Natural killer cell (primary cell): ENCODE results near the gene SLC5A2. TPM values are rescaled to one million over a fixed set of nuclear protein-coding genes. Genes with fewer than 3 reads are reported as not detected.

ENCODE experiments used
- ATAC-seq, 3 donors: fragments of 150-1000 bp in 2 of 3; fragments of 200-7000 bp in 1 of 3; cut with Tn5 transposase; 1 replicate in 1 of 3; 2 replicates in 2 of 3; pipeline ENCODE4 v1.10.0; 2021; ENCODE audit warnings: mild to moderate bottlenecking in 2 of 3, moderate library complexity in 2 of 3
- DNase-seq, 2 donors: peaks; one replicate each; pipeline versions ENCODE4 v3.0.0 to v3.0.0-alpha.2; 2013 to 2021; ENCODE audit warnings: mixed read lengths in 1 of 2
- H3K27ac ChIP-seq: one replicate; pipeline ENCODE4 v1.5.1; 2013; ENCODE audit warnings: mild to moderate bottlenecking, low read length
- H3K27me3 ChIP-seq: one replicate; pipeline ENCODE4 v1.6.1; 2013; ENCODE audit warnings: low read length; ENCODE audit not compliant: control insufficient read depth, insufficient read depth
- H3K36me3 ChIP-seq: one replicate; pipeline ENCODE4 v1.6.1; 2013; ENCODE audit warnings: low read length; ENCODE audit not compliant: control insufficient read depth, insufficient read depth
- H3K4me1 ChIP-seq: one replicate; pipeline ENCODE4 v1.6.1; 2013; ENCODE audit warnings: low read length; ENCODE audit not compliant: control insufficient read depth, insufficient read depth
- H3K4me3 ChIP-seq: one replicate; pipeline ENCODE4 v1.5.1; 2013; ENCODE audit warnings: low read length
- H3K9me3 ChIP-seq: one replicate; pipeline ENCODE4 v1.6.1; 2013; ENCODE audit warnings: low read length; ENCODE audit not compliant: control insufficient read depth, insufficient read depth
- H3K27ac Mint-ChIP-seq, 2 donors: one replicate each; pipeline ENCODE4 v1.8.0; 2022; ENCODE audit warnings: mild to moderate bottlenecking in 2 of 2, mixed read lengths in 2 of 2, moderate library complexity in 1 of 2
- H3K27me3 Mint-ChIP-seq, 2 donors: one replicate each; pipeline ENCODE4 v1.8.0; 2022; ENCODE audit warnings: low read depth in 2 of 2, mixed read lengths in 2 of 2
- H3K36me3 Mint-ChIP-seq: one replicate; pipeline ENCODE4 v1.8.0; 2022; ENCODE audit warnings: mixed read lengths
- H3K4me1 Mint-ChIP-seq, 2 donors: one replicate each; pipeline ENCODE4 v1.8.0; 2022; ENCODE audit warnings: mixed read lengths in 2 of 2
- H3K4me3 Mint-ChIP-seq: one replicate; pipeline ENCODE4 v1.8.0; 2022; ENCODE audit warnings: mild to moderate bottlenecking, moderate library complexity, mixed read lengths
- H3K9me3 Mint-ChIP-seq, 2 donors: one replicate each; pipeline ENCODE4 v1.8.0; 2022; ENCODE audit warnings: mixed read lengths in 2 of 2
- CTCF ChIP-seq: fragments of 200-600 bp; IDR thresholded peaks from one replicate; pipeline ENCODE4 v1.8.0; 2022; ENCODE audit warnings: antibody characterized with exemption
- WGBS: methylation state at CpG from one replicate; pipeline ENCODE4 v1.1.7; 2013; ENCODE audit warnings: missing lambda C conversion rate; ENCODE audit not compliant: insufficient coverage; 5-methylcytosine and 5-hydroxymethylcytosine counted together
- intact Hi-C: fragments of 100-400 bp; cut with micrococcal nuclease; formaldehyde crosslinking; loops from one replicate; pipeline ENCODE4 v1.14.2; 2022
- total RNA-seq, 4 donors: library from RNA; stranded (reverse); fragments of 120-200 nt in 1 of 4; gene quantifications; one replicate each; pipeline versions ENCODE4 v1.2.3 to v1.2.4, GENCODE V29; 2013 to 2022

SLC5A2 gene
- total RNA-seq, 3 donors from 2014 or later (not counting 1 experiment from before 2014, with no cell fraction given): 0.20 to 0.96 TPM; not detected in 1

- no peaks in the 10 kb centered on the region for H3K9me3 ChIP-seq
- no peak overlapping the region for H3K27ac ChIP-seq
- no peak overlapping the region for H3K4me3 Mint-ChIP-seq
- H3K27ac Mint-ChIP-seq: no peak overlapping the region
- ATAC-seq (no peak), DNase-seq (no peak)
- WGBS: 84% methylated on average over 20 of the region's 20 CpGs
- peaks cover 2% of the 10 kb centered on the region for H3K4me1 ChIP-seq
- no peaks in the 10 kb centered on the region for H3K9me3 Mint-ChIP-seq
- peaks cover 33% of the 10 kb centered on the region for H3K36me3 ChIP-seq
- H3K4me1 Mint-ChIP-seq: peaks cover 0 to 7% of the 10 kb centered on the region in 2 donors
- no peak overlapping the region for H3K4me3 ChIP-seq
- no peak for TF ChIP-seq CTCF
- H3K36me3 Mint-ChIP-seq: no peaks in the 10 kb centered on the region
- no peaks in the 10 kb centered on the region for H3K27me3 ChIP-seq
- intact Hi-C loops: no loop called here
- peaks cover 0 to 1% of the 10 kb centered on the region in 2 donors for H3K27me3 Mint-ChIP-seq
Measured at GRCh38 chr16:31465788-31466370, 17.0 kb upstream of the SLC5A2 start.

GRCh38 chr16:31466381-31466841, 16.5 kb upstream of the SLC5A2 start:
- Histone ChIP-seq H3K27me3 (peaks cover 3% of the 10 kb centered on the region), H3K4me1 (peaks cover under 1% of the 10 kb centered on the region), H3K36me3 (peaks cover 33% of the 10 kb centered on the region), H3K27ac (no peak overlapping the region), H3K4me3 (no peak overlapping the region), H3K9me3 (no peaks in the 10 kb centered on the region)
- TF ChIP-seq CTCF: no peak
- DNase-seq (no peak), ATAC-seq (no peak)
- Mint-ChIP-seq H3K4me1 (peaks cover 0 to 1% of the 10 kb centered on the region in 2 donors), H3K27me3 (peaks cover 0 to 6% of the 10 kb centered on the region in 2 donors), H3K36me3 (no peaks in the 10 kb centered on the region), H3K4me3 (no peak overlapping the region), H3K27ac (no peak overlapping the region), H3K9me3 (no peaks in the 10 kb centered on the region)
- intact Hi-C loops: no loop called here
- 93% methylated on average over 18 of the region's 18 CpGs for WGBS

GRCh38 chr16:31467151-31467773, 15.7 kb upstream of the SLC5A2 start:
- H3K27ac ChIP-seq: no peak overlapping the region
- no peaks in the 10 kb centered on the region for H3K9me3 ChIP-seq
- H3K4me3 ChIP-seq: no peak overlapping the region
- intact Hi-C loops: no loop called here
- H3K9me3 Mint-ChIP-seq: no peaks in the 10 kb centered on the region
- H3K27me3 Mint-ChIP-seq: peaks cover 0 to 12% of the 10 kb centered on the region in 2 donors
- 41% methylated on average over 3 of the region's 5 CpGs for WGBS
- peaks cover 8% of the 10 kb centered on the region for H3K4me1 ChIP-seq
- TF ChIP-seq CTCF: no peak
- H3K36me3 ChIP-seq: peaks cover 28% of the 10 kb centered on the region
- no peaks in the 10 kb centered on the region for H3K36me3 Mint-ChIP-seq
- peaks cover 0 to 3% of the 10 kb centered on the region in 2 donors for H3K4me1 Mint-ChIP-seq
- ATAC-seq: no peak
- H3K27me3 ChIP-seq: peaks cover 7% of the 10 kb centered on the region
- H3K27ac Mint-ChIP-seq: no peak overlapping the region
- DNase-seq: no peak
- H3K4me3 Mint-ChIP-seq: no peak overlapping the region
